Neutrophil (primary cell): ENCODE measurements around the gene ESPN.
"Not testable (repeated sequence)": the region's sequence is repeated elsewhere in the genome, so short reads cannot be mapped to it uniquely, and the experiment has no call there.

Experiments used
- H3K27ac ChIP-seq: fragments of 200-600 bp; sonication (generic); 2 replicates; pipeline ENCODE4 v1.5.1; 2016; ENCODE audit warnings: mild to moderate bottlenecking, moderate library complexity
- H3K27me3 ChIP-seq: fragments of 200-600 bp; sonication (generic); 2 replicates; pipeline ENCODE4 v1.6.0; 2016; ENCODE audit warnings: mild to moderate bottlenecking
- H3K36me3 ChIP-seq: fragments of 200-600 bp; sonication (generic); 2 replicates; pipeline ENCODE4 v1.5.1; 2017
- H3K4me1 ChIP-seq, 2 experiments: fragments of 200-600 bp in 1 of 2; sonication (generic) in 1 of 2; 1 replicate in 1 of 2; 2 replicates in 1 of 2; pipeline versions ENCODE4 v1.5.1 to v1.6.1; 2013 to 2016; ENCODE audit warnings: low read depth in 1 of 2, low read length in 1 of 2, mild to moderate bottlenecking in 1 of 2, moderate library complexity in 1 of 2; ENCODE audit not compliant: control insufficient read depth in 1 of 2, insufficient read depth in 1 of 2
- H3K4me3 ChIP-seq, 2 experiments: fragments of 200-600 bp in 1 of 2; sonication (generic) in 1 of 2; 1 replicate in 1 of 2; 2 replicates in 1 of 2; pipeline ENCODE4 v1.5.1; 2013 to 2016; ENCODE audit warnings: low read depth in 1 of 2, low read length in 1 of 2, mild to moderate bottlenecking in 1 of 2, moderate library complexity in 1 of 2
- H3K9me3 ChIP-seq: fragments of 200-600 bp; sonication (generic); 2 replicates; pipeline ENCODE4 v1.5.1; 2016
- CTCF ChIP-seq: fragments of 200-600 bp; sonication (generic); IDR thresholded peaks from 2 replicates; pipeline ENCODE4 v1.5.1; 2016; ENCODE audit warnings: antibody characterized with exemption

Gene ESPN

GRCh38 chr1:6435547-6435946 lies 11.0 kb downstream of the ESPN start:
- peaks cover 51% of the 10 kb centered on the region for H3K27me3 ChIP-seq
- no peak overlapping the region for H3K27ac ChIP-seq
- no peaks in the 10 kb centered on the region for H3K9me3 ChIP-seq
- no peak overlapping the region for H3K4me3 ChIP-seq
- no peaks in the 10 kb centered on the region for H3K36me3 ChIP-seq
- TF ChIP-seq CTCF = no peak
- peaks cover 0 to 4% of the 10 kb centered on the region in 2 experiments for H3K4me1 ChIP-seq

- peaks cover 52% of the 10 kb centered on the region for H3K27me3 ChIP-seq
- not testable (repeated sequence) for H3K36me3 ChIP-seq, H3K27ac ChIP-seq, H3K4me1 ChIP-seq, H3K4me3 ChIP-seq, H3K9me3 ChIP-seq
Observed at GRCh38 chr1:6436277-6436676, 11.7 kb downstream of the ESPN start.

- not testable (repeated sequence) for H3K4me3 ChIP-seq, H3K36me3 ChIP-seq, H3K27ac ChIP-seq, H3K9me3 ChIP-seq, H3K4me1 ChIP-seq
- H3K27me3 ChIP-seq = peaks cover 60% of the 10 kb centered on the region
Observed at GRCh38 chr1:6437012-6437700, 12.6 kb downstream of the ESPN start.

GRCh38 chr1:6438047-6438525 lies 13.5 kb downstream of the ESPN start:
- peak; percentile 88 for TF ChIP-seq CTCF
- Histone ChIP-seq H3K9me3 (no peaks in the 10 kb centered on the region), H3K4me1 (peaks cover 0 to 4% of the 10 kb centered on the region in 2 experiments), H3K27me3 (peaks cover 64% of the 10 kb centered on the region), H3K4me3 (no peak overlapping the region), H3K36me3 (no peaks in the 10 kb centered on the region), H3K27ac (no peak overlapping the region)

- TF ChIP-seq CTCF = no peak
- H3K4me3 ChIP-seq = no peak overlapping the region
- no peak overlapping the region for H3K27ac ChIP-seq
- H3K36me3 ChIP-seq = no peaks in the 10 kb centered on the region
- peaks cover 0 to 4% of the 10 kb centered on the region in 2 experiments for H3K4me1 ChIP-seq
- H3K27me3 ChIP-seq = peaks cover 87% of the 10 kb centered on the region
- H3K9me3 ChIP-seq = no peaks in the 10 kb centered on the region
Observed at GRCh38 chr1:6440198-6441126, 15.9 kb downstream of the ESPN start.

- H3K4me3 ChIP-seq = no peak overlapping the region
- no peak for TF ChIP-seq CTCF
- no peaks in the 10 kb centered on the region for H3K36me3 ChIP-seq
- peaks cover 93% of the 10 kb centered on the region for H3K27me3 ChIP-seq
- H3K27ac ChIP-seq = no peak overlapping the region
- H3K9me3 ChIP-seq = no peaks in the 10 kb centered on the region
- peaks cover 0 to 4% of the 10 kb centered on the region in 2 experiments for H3K4me1 ChIP-seq
Observed at GRCh38 chr1:6441586-6441985, 17.0 kb downstream of the ESPN start.
